NCI-H146 treated with DMSO at 0.1 percent for 48 hours (cell line): ENCODE measurements around the gene SYNE1.
"Not testable (repeated sequence)": the region's sequence is repeated elsewhere in the genome, so short reads cannot be mapped to it uniquely, and the experiment has no call there.

Experiments
- DNase-seq: peaks from one replicate; lab custom pipeline; 2025; ENCODE audit not compliant: unreplicated experiment; lab: John Stamatoyannopoulos, UW

Gene SYNE1

DNA sequence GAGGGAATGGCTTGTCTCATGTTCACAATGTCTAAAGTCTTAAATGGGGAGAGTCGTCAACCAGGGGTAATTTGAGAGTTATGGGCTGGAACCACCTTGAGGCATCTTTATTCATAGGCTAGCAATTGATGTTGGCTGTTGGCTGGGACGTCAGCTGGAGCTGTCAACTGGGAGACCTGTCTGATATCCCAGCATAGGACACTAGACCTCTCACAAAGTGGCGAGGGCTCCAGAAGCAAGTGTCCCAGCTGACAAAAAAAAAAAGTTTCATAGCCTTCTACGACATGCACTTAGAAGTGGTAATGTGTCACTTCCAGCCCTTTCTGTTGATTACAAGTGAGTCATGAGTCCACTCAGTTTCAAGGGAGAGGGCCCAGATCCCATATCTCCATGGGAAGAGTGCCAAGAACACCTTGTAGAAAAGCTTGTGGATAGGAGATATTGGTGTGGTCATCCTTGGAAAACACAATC, 551.7 kb downstream of the SYNE1 start:
- no peak for DNase-seq

DNA sequence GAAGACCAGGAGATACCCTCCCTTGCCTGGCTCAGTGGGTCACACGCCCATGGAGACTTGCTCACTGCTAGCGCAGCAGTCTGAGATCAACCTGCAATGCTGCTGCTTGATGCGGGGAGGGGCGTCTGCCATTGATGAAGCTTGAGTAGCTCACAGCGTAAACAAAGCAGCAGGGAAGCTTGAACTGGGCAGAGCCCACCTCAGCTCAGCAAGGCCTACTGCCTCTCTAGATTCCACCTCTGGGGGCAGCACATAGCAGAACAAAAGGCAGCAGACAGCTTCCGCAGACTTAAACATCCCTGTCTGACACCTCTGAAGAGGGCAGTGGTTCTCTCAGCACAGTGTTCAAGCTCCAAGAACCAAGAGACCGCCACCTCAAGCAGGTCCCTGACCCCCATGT, 558.4 kb downstream of the SYNE1 start:
- no peak for DNase-seq

DNA sequence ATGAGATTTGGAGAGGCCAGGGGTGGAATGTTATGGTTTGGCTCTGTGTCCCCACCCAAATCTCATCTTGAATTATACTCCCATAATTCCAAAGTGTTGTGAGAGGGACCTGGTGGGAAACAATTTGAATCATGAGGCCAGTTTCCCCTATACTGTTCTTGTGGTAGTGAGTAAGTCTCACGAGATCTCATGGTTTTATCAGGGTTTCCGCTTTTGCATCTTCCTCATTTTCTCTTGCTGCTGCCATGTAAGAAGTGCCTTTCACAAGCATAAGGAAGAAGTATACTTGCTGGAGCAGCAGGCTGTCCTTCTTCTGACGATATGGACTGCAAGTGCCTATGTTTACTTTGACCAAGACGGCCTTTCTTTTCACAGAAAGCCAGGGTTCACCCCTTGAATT, 559.2 kb downstream of the SYNE1 start:
- no peak for DNase-seq

DNA sequence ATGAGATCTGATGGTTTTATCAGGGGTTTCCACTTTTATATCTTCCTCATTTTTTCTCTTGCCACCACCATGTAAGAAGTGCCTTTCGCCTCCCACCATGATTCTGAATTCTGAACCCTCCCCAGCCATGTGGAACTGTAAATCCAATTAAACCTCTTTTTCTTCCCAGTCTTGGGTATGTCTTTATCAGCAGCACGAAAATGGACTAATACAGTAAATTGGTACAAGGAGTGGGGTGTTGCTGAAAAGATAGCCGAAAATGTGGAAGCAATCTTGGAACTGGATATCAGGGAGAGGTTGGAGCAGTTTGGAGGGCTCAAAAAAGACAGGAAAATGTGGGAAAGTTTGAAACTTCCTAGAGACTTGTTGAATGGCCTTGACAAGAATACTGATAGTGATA, 560.9 kb downstream of the SYNE1 start:
- not testable (repeated sequence) for DNase-seq

DNA sequence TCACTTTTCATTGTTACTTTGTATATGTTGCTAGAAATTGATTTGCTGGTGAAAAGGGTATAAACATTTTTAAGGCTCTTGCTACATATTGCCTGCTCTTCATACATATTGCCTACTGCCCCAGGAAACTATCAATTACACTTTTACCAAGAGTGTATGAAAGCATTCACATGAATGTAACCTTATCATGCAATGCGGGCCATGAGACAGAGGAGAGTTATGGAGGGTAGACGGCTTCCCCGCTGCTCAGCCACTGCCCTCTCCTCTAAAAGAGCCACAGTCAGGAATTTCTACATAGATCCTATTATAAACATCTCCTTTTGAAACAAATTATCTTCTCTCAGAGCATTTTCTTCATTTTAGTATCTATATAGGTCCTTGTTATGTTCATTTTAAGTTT, 565.3 kb downstream of the SYNE1 start:
- DNase-seq, result no peak
